ENCODE data around the gene SASH1. TPM values are rescaled to one million over a fixed set of nuclear protein-coding genes. Genes with fewer than 3 reads are reported as not detected.

Gene SASH1
- total and polyA plus RNA-seq, 2 of the 8 experiments (the other 6 are each of a cell fraction or from before 2014, with no cell fraction given): 6.0 to 20.2 TPM

- no peaks in the 10 kb centered on the region for H3K27me3 ChIP-seq (replicated peaks in 1 of 4; ENCODE audit: control insufficient read depth in 3 of 4, extremely low read depth in 1 of 4, insufficient read depth in 3 of 4, low read length in 3 of 4)
- H3K18ac ChIP-seq (ENCODE audit: extremely low read depth, low read length): no peak overlapping the region
- no peak overlapping the region for H2BK15ac ChIP-seq (ENCODE audit: low read length)
- H4K5ac ChIP-seq (ENCODE audit: insufficient read length, low read depth, low read length): no peak overlapping the region
- H2BK5ac ChIP-seq (ENCODE audit: low read depth, low read length): no peak overlapping the region
- H2BK120ac ChIP-seq (replicated peaks; ENCODE audit: low read depth, low read length): no peak overlapping the region
- H2AK5ac ChIP-seq (ENCODE audit: low read depth, low read length): no peak overlapping the region
- H3K36me3 ChIP-seq (ENCODE audit: control insufficient read depth in 2 of 4, insufficient read depth in 4 of 4, low read length in 3 of 4): no peaks in the 10 kb centered on the region
- no peak overlapping the region for H3K56ac ChIP-seq (replicated peaks; ENCODE audit: insufficient read length, low read depth, low read length)
- H3K9ac ChIP-seq (replicated peaks in 1 of 4; ENCODE audit: extremely low read depth in 1 of 4, low read depth in 3 of 4, low read length in 3 of 4): no peak overlapping the region
- peaks cover 0 to 9% of the 10 kb centered on the region in 2 experiments; a peak in 1 of 4 replicates for H3K79me2 ChIP-seq (ENCODE audit: control insufficient read depth in 1 of 2, insufficient read depth in 2 of 2, low read length in 2 of 2)
- DNase-seq (ENCODE audit: low read depth in 1 of 2, low spot score in 2 of 2): no peak
- H3K4me1 ChIP-seq (replicated peaks in 1 of 4; ENCODE audit: control insufficient read depth in 3 of 4, insufficient read depth in 4 of 4, low read length in 3 of 4): peaks cover 0 to 10% (median 3%) of the 10 kb centered on the region in 4 experiments; a peak in 3 of 7 replicates
- CTCF ChIA-PET (ENCODE audit: partially characterized antibody): interaction anchor here (0.9 to 2.7 kb wide), 3 partner anchors 15 to 237 kb away, joined by 3 to 9 read pairs (median 8); no protein-coding TSS in a partner anchor
- H3K4ac ChIP-seq (replicated peaks; ENCODE audit: insufficient read length, low read depth, low read length): no peak overlapping the region
- no peak overlapping the region for H3K23ac ChIP-seq (ENCODE audit: insufficient read length)
- POLR2A ChIA-PET (ENCODE audit: partially characterized antibody): no interaction called here
- H3K9me3 ChIP-seq (ENCODE audit: insufficient read depth in 2 of 2, low read depth in 1 of 2, low read length in 1 of 2): no peaks in the 10 kb centered on the region
- H3K4me3 ChIP-seq (ENCODE audit: extremely low read depth in 1 of 4, insufficient read depth in 2 of 4, low read depth in 3 of 4, low read length in 4 of 4): no peak overlapping the region
- no peak overlapping the region for H4K91ac ChIP-seq (replicated peaks; ENCODE audit: insufficient read length, low read length)
- H2BK12ac ChIP-seq (ENCODE audit: low read depth, low read length): no peak overlapping the region
- H4K8ac ChIP-seq (ENCODE audit: extremely low read depth, insufficient read depth, low read length): no peak overlapping the region
- H3K79me1 ChIP-seq (ENCODE audit: low read depth, low read length): no peaks in the 10 kb centered on the region; the same call in 1 of the 2 replicates
- no peak overlapping the region for H2BK20ac ChIP-seq (ENCODE audit: low read length)
- WGBS, 2 experiments (ENCODE audit: extremely low coverage in 1 of 2, insufficient coverage in 1 of 2, insufficient read length in 1 of 2, insufficient replicate concordance in 2 of 2, low coverage in 1 of 2, low lambda C conversion rate in 2 of 2, missing lambda C conversion rate in 1 of 2): 95% methylated on average over 3 of the region's 3 CpGs; no CpG with 5 or more reads in 1 of the 2 experiments
- peaks cover 1% of the 10 kb centered on the region; the same call in 1 of the 2 replicates for H3K23me2 ChIP-seq (ENCODE audit: low read depth, low read length)
- no peak overlapping the region for H3K14ac ChIP-seq (ENCODE audit: insufficient read length)
- peaks cover 0 to 3% of the 10 kb centered on the region in 2 experiments for H4K20me1 ChIP-seq (replicated peaks in 1 of 2; ENCODE audit: control insufficient read depth in 1 of 2, insufficient read depth in 2 of 2, low read length in 2 of 2)
- H2AFZ ChIP-seq (ENCODE audit: low read length): no peak overlapping the region
- H3K4me2 ChIP-seq (ENCODE audit: insufficient read depth in 1 of 2, low read depth in 2 of 2, low read length in 2 of 2): no peak overlapping the region
- H3K27ac ChIP-seq (ENCODE audit: low read depth, low read length): no peak overlapping the region
- FAIRE-seq: no peak
- TF ChIP-seq POU5F1 (IDR thresholded peaks at IDR 0.05; ENCODE audit: low read depth, low read length): no peak
- no peak for TF ChIP-seq SAP30 (IDR thresholded peaks at IDR 0.05; ENCODE audit: insufficient read depth, insufficient replicate concordance, low read length)
- TF ChIP-seq NRF1 (IDR thresholded peaks at IDR 0.05; ENCODE audit: low read depth, low read length): no peak
- TF ChIP-seq BRCA1 (IDR thresholded peaks at IDR 0.05; ENCODE audit: low read depth, low read length): no peak
- TF ChIP-seq HDAC6 (IDR thresholded peaks at IDR 0.05; ENCODE audit: low read depth, low read length): no peak
- no peak for TF ChIP-seq CTCF (IDR thresholded peaks at IDR 0.05; ENCODE audit: control extremely low read depth in 1 of 3, insufficient read depth in 1 of 3, low read depth in 1 of 3, low read length in 3 of 3)
- TF ChIP-seq SUZ12 (IDR thresholded peaks at IDR 0.05; ENCODE audit: low read length): no peak
- TF ChIP-seq BCL11A (IDR thresholded peaks at IDR 0.05; ENCODE audit: low read depth in 2 of 2, low read length in 2 of 2): no peak
- TF ChIP-seq KDM4A (IDR thresholded peaks at IDR 0.05; ENCODE audit: low read depth, low read length, severe bottlenecking): no peak
- TF ChIP-seq TCF12 (IDR thresholded peaks at IDR 0.05; ENCODE audit: low read depth, low read length): no peak
- TF ChIP-seq PHF8 (conservative IDR thresholded peaks at IDR 0.05; ENCODE audit: low read depth, low read length): no peak
Measured at GRCh38 chr6:148414092-148414489, 71.5 kb downstream of the SASH1 start.

All from H1 (cell line).